Lower lobe of right lung (tissue), 2 donors: ENCODE results near the gene KIF21B. TPM values are rescaled to one million over a fixed set of nuclear protein-coding genes. Genes with fewer than 3 reads are reported as not detected.

Source experiments
- ATAC-seq, 2 donors: fragments of 200-7000 bp; cut with Tn5 transposase; one replicate each; pipeline ENCODE4 v1.9.1; 2020 to 2022; ENCODE audit warnings: mild to moderate bottlenecking in 2 of 2, moderate library complexity in 2 of 2
- DNase-seq: peaks from one replicate; pipeline ENCODE4 v3.0.0-alpha.2; 2020
- H3K27ac ChIP-seq: fragments of 200-600 bp; one replicate; pipeline ENCODE4 v1.8.0; 2022
- H3K27me3 ChIP-seq: fragments of 200-600 bp; one replicate; pipeline ENCODE4 v1.8.0; 2022; ENCODE audit warnings: low read depth
- H3K36me3 ChIP-seq: fragments of 200-600 bp; one replicate; pipeline ENCODE4 v1.8.0; 2022; ENCODE audit warnings: mild to moderate bottlenecking
- H3K4me1 ChIP-seq: fragments of 200-600 bp; one replicate; pipeline ENCODE4 v1.8.0; 2022
- H3K4me3 ChIP-seq: fragments of 200-600 bp; one replicate; pipeline ENCODE4 v1.8.0; 2022; ENCODE audit warnings: mild to moderate bottlenecking
- H3K9me3 ChIP-seq: fragments of 200-600 bp; one replicate; pipeline ENCODE4 v1.8.0; 2022
- CTCF ChIP-seq: fragments of 200-600 bp; IDR thresholded peaks from one replicate; pipeline ENCODE4 v1.8.0; 2022; ENCODE audit warnings: antibody characterized with exemption, mild to moderate bottlenecking
- intact Hi-C: fragments of 100-400 bp; cut with DNase I; formaldehyde crosslinking; loops from one replicate; pipeline ENCODE4 v1.11.0; 2022
- total RNA-seq: library from RNA; stranded (reverse); fragmentation: NEBNext Ultra II Directional; extraction: Animal tissue kit (Norgen Biotek cat#: 25700); gene quantifications from one replicate; pipeline ENCODE4 v1.2.1, GENCODE V29; 2021
- donor health status: DM: no; HTN: yes; CAD: no; lungs with severe emphysema.

The KIF21B gene
- total RNA-seq, 1 donor from 2014 or later = 4.7 TPM

GRCh38 chr1:201053155-201053860 lies 29.8 kb upstream of the KIF21B start:
- TF ChIP-seq CTCF = no peak
- no peak for DNase-seq
- ATAC-seq = no peak
- no peaks in the 10 kb centered on the region for H3K27me3 ChIP-seq
- no peaks in the 10 kb centered on the region for H3K36me3 ChIP-seq
- no peak overlapping the region for H3K4me3 ChIP-seq
- no peak overlapping the region for H3K27ac ChIP-seq
- H3K4me1 ChIP-seq = peaks cover 10% of the 10 kb centered on the region
- intact Hi-C loops = no loop called here
- H3K9me3 ChIP-seq = no peaks in the 10 kb centered on the region

- H3K27me3 ChIP-seq = no peaks in the 10 kb centered on the region
- intact Hi-C loops = no loop called here
- no peak for ATAC-seq
These were observed 27.9 kb upstream of the KIF21B start for GRCh38 chr1:201051399-201051798.

GRCh38 chr1:201050515-201051277 lies 27.2 kb upstream of the KIF21B start:
- H3K36me3 ChIP-seq = no peaks in the 10 kb centered on the region
- no peak overlapping the region for H3K4me3 ChIP-seq
- H3K4me1 ChIP-seq = peaks cover 4% of the 10 kb centered on the region
- no peaks in the 10 kb centered on the region for H3K9me3 ChIP-seq
- DNase-seq (no peak), ATAC-seq (no peak)
- no peaks in the 10 kb centered on the region for H3K27me3 ChIP-seq
- intact Hi-C loops = no loop called here
- no peak for TF ChIP-seq CTCF
- H3K27ac ChIP-seq = no peak overlapping the region

More at GRCh38 chr1:201051399-201051798, 27.9 kb upstream of the KIF21B start:
- Histone ChIP-seq H3K4me3 (no peak overlapping the region), H3K36me3 (no peaks in the 10 kb centered on the region), H3K9me3 (no peaks in the 10 kb centered on the region), H3K4me1 (peaks cover 7% of the 10 kb centered on the region), H3K27ac (no peak overlapping the region)
- DNase-seq = no peak
- no peak for TF ChIP-seq CTCF

- ATAC-seq = no peak
- Histone ChIP-seq H3K4me1 (no peaks in the 10 kb centered on the region), H3K27me3 (no peaks in the 10 kb centered on the region), H3K4me3 (no peak overlapping the region), H3K27ac (no peak overlapping the region), H3K9me3 (no peaks in the 10 kb centered on the region), H3K36me3 (no peaks in the 10 kb centered on the region)
- intact Hi-C loops = no loop called here
- no peak for TF ChIP-seq CTCF
- DNase-seq = no peak
These were observed 25.8 kb upstream of the KIF21B start for GRCh38 chr1:201049248-201049831.

GRCh38 chr1:201048521-201048920 lies 25.0 kb upstream of the KIF21B start:
- H3K27me3 ChIP-seq = no peaks in the 10 kb centered on the region
- H3K4me1 ChIP-seq = no peaks in the 10 kb centered on the region
- no peaks in the 10 kb centered on the region for H3K36me3 ChIP-seq
- intact Hi-C loops = no loop called here
- no peak for TF ChIP-seq CTCF
- no peak overlapping the region for H3K27ac ChIP-seq
- DNase-seq (no peak), ATAC-seq (no peak)
- H3K4me3 ChIP-seq = no peak overlapping the region
- no peaks in the 10 kb centered on the region for H3K9me3 ChIP-seq
